HPDE6-E6E7 (cell line): ENCODE measurements around the gene BLTP3A.
A peak's percentile ranks its signal among the peaks of the same experiment; 100 is the strongest.
"Not testable (repeated sequence)": the region's sequence is repeated elsewhere in the genome, so short reads cannot be mapped to it uniquely, and the experiment has no call there.

Experiments
- DNase-seq: peaks from one replicate; pipeline ENCODE4 v3.0.0; 2011; ENCODE audit warnings: missing footprints; ENCODE audit errors: extremely low spot score

Gene BLTP3A

DNA sequence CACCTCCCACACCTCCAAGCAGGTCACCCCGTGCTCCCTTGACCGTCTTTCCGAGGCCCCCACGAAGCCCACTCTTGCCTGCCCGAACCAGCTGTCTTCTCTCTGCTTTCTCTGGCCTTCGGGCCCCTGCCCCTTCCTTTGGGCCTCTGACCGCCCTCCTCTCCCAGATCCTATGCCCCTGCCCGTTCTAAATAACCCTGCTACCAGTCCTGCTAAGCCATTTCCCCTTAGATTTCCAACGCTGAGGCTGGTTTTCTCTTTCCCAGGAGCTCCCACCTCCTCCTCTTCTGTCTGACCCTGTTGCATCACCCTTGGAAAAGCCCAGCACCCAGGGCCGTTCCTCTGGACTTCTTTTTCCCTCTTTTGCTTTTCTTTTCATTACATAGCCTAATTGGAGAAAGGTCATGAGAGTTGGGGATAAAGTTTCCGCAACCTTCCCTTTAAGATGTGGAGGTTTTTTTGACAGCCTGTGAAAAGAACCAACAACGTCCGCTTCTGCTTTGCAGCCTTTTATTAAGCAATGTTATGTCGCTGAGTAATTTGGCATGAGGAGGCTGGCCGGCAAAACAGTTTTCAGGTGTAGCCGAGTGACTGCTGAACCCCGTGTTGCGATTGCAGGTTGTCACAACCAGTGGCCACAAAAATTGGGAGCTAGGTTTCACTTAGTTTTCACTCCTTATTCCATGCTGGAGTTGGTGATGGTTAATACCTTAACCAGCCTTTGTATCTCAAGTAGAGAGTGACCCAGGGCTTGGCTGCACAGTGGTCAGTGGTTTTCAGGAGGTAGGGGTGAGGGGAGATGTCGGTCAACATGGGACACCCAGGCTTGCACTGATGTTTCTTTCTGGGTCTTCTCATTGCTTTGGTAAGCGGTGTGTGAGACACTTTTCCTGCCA lies 970 bp downstream of the BLTP3A start:
- peak; percentile 35 for DNase-seq

DNA sequence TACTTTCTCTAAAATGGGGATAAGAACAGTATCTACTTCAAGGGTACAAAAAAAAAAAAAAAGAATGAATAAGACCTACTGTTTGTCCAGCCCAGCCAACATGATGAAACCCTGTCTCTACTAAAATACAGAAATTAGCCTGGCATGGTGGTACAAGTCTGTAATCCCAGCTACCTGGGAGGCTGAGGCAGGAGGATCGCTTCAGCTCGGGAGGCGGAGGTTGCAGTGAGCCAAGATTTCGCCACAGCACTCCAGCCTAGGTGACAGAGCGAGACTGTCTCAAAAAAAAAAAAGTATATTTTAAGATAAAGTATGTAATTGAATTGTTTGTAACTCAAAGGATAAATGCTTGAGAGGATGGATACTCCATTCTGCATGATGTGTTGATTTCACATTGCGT lies 2.0 kb downstream of the BLTP3A start:
- no peak for DNase-seq

DNA sequence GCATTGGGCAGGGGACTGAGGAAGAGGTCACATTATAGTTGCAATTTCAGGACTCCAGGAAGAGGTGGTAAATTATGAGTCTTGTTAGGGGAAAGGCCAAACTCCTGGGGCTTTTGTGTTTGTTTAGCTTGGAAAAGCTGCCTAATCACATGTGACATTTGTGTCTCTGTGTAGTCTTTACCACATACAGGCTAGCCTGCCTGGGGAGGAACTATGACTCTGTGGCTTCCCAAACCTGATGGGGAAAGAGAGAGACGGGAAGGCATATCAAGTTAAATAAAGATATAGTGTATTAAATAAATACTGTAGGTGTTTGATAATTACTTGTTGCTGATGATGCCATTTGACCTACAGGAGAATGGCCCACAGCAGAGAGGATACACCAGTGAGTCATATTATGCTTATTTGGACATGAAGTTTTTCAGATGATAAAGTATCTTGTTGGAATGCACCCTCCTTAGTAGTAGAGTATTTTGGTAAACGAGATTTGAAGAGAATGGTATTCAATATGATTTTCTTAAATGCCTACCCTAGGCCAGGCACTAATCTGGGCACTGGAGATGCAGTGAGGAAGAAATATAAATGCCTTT lies 4.0 kb downstream of the BLTP3A start:
- no peak for DNase-seq

DNA sequence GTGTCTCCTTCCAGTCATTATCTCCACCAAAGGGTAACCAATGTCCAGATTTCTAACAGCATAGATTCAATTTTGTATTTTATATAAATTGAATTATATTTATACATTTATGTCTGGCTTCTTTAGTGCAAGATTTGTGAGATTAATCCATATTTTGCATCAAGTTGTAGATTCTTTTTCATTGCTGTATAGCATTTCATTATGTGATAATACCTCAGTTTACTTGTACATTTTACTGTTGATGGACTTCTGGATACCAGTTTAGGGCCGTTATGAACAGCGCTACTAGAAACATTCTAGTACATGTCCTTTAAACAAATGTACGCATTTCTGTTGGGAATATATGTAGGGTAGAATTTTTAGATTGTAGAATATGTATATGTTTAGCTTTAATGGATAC lies 6.2 kb downstream of the BLTP3A start:
- DNase-seq = no peak

- DNase-seq = no peak
These were observed 7.7 kb downstream of the BLTP3A start for GRCh38 chr6:34799547-34799946.

DNA sequence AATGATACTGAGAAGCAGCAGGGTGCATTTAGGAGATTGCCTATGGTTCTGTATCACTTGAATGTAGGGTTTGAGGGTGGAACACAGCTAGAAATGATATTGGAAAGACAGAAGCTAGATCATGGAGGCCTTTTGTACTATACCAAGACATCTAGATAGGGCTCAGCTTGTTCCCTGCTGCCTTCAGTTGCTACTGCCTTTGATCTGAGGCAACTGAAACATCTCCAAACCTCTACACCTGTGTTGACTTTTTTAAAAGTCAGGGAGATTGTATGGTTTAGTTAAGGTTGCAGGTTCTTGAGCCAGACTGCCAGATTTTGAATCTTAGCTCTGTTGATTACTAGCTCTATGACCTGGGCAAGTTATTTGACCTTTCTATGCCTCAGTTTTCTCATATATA lies 12.7 kb downstream of the BLTP3A start:
- no peak for DNase-seq

GRCh38 chr6:34805074-34805473 lies 13.2 kb downstream of the BLTP3A start:
- DNase-seq = not testable (repeated sequence)

- peak; percentile 23 for DNase-seq
These were observed 15.0 kb downstream of the BLTP3A start for GRCh38 chr6:34806738-34807453.

DNA sequence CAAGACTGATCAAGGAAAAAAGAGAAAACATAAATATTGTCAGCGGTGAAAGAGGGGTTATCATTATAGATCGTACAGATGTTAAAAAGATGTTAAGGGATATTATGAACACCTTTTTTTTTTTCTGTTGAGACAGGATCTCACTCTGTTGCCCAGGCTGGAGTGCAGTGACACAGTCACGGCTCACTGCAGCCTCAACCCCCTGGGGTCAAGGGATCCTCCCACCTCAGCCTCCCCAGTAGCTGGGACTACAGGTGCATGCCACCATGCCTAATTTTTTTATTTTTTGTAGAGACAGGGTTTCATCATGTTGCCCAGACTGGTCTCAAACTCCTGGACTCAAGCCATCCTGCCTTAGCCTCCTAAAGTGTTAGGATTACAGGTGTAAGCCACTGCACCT lies 16.6 kb downstream of the BLTP3A start:
- not testable (repeated sequence) for DNase-seq

GRCh38 chr6:34809419-34809818 lies 17.5 kb downstream of the BLTP3A start:
- not testable (repeated sequence) for DNase-seq

DNA sequence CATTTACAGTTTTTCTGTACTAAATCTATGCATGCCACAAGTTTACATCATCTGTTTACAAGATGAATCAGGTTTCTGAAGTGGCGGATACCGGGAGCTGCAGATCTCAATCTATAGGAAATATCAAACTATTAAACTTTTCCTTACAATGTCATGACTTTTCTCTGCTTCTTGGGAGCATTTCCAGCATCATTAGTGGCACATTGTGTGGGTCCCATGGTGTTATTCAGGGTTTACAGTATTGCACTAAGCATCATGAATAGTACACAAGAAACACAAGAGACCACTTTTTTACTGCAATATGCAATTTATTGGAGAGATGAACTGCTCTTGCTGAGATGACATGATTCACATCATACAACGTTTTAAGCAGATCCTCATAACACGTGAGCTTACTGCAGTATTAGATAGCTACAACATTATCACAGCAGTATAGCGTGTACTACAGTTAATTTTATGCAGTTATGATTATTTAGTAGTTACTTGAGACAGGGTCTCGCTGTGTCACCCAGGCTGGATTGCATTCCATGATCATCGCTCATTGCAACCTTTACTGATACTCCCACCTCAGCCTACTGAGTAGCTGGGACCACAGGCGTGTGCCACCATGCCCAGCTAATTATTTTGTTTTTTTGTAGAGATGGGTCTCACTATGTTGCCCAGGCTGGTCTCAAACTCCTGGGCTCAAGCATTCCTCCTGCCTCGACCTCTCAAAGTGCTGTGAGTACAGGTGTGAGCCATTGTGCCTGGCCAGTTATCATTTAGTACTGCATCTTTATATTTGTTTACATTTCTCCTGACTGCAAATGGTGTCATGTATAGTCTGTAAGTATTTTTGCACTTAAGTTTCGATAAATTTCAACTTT lies 18.4 kb downstream of the BLTP3A start:
- DNase-seq = no peak

GRCh38 chr6:34810936-34811632 lies 19.2 kb downstream of the BLTP3A start:
- DNase-seq = peak; percentile 31

- no peak for DNase-seq
These were observed 21.3 kb downstream of the BLTP3A start for GRCh38 chr6:34813028-34813713.

DNA sequence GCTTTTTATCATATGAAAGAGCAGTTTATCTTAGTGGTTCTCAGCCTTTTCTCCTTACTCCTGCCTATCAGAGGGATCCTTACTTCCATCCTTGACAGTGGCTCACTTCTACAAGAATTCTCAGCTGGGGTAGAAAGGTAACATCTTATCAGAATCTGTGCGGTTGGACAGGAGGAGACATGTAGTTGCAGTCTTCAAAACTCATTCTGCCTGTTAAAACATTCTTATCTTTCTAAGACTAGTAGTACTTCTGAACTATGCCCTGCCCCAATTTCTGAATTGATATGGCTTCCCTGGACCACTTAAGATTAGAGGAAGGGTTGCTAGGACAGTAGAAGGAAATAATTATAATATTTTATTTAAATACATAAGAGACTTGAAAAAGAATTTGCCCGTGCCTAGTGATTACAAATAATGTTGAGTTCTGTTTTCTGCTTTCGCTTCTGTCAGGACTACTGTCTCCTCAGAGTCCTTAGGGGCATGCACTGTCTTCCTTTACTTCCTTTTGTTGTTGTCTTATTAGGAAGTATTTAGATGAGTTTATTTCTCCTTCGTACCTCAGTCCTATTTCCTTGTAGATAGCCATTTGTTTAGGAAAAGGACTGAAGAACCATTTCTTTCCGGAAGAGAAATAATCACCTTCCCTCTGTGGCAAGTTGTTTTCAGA lies 24.9 kb downstream of the BLTP3A start:
- DNase-seq = no peak

DNA sequence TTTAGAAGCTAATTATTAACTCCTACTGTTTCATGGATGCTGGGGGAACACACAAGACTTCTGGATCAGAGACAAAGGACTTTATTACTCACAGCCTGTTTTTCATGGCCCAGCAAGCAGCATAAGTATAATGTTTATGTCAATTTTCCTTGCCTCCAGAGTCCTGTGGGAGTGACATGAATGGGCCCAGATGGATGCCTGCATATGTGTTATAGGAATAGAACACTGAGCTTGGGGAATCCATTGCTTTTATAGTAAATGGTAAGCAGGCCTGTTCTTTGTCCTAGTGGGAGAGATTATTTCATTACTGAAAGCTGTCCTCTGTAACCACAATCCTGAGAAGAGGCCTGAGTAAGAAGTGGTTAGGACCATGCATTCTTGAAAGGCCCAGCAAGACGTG lies 25.6 kb downstream of the BLTP3A start:
- no peak for DNase-seq

DNA sequence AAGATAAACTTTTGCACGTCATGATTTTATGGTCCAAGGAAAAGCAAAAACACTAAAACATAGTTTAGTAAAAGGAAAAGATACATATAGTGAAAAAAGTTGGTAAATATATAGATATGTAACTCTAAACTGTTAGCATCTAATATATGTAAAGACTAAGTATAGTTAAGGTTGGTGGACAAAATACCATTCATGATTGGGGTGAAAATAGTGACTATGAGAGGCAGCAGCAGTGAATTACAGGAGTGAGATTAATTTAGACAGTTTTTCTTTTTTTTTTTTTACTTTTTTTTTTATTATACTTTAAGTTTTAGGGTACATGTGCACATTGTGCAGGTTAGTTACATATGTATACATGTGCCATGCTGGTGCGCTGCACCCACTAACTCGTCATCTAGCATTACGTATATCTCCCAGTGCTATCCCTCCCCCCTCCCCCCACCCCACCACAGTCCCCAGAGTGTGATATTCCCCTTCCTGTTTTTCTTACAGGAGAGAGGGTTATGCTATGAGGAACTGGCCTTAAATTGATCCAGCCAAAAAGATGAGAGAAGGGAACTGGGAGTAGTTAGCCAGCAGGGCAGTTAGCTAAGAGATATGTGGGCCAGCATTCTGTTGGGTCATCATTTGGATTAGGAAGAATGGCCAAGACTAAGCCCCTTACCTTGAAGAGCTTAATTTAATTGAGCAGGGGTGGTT lies 27.1 kb downstream of the BLTP3A start:
- DNase-seq = not testable (repeated sequence)

DNA sequence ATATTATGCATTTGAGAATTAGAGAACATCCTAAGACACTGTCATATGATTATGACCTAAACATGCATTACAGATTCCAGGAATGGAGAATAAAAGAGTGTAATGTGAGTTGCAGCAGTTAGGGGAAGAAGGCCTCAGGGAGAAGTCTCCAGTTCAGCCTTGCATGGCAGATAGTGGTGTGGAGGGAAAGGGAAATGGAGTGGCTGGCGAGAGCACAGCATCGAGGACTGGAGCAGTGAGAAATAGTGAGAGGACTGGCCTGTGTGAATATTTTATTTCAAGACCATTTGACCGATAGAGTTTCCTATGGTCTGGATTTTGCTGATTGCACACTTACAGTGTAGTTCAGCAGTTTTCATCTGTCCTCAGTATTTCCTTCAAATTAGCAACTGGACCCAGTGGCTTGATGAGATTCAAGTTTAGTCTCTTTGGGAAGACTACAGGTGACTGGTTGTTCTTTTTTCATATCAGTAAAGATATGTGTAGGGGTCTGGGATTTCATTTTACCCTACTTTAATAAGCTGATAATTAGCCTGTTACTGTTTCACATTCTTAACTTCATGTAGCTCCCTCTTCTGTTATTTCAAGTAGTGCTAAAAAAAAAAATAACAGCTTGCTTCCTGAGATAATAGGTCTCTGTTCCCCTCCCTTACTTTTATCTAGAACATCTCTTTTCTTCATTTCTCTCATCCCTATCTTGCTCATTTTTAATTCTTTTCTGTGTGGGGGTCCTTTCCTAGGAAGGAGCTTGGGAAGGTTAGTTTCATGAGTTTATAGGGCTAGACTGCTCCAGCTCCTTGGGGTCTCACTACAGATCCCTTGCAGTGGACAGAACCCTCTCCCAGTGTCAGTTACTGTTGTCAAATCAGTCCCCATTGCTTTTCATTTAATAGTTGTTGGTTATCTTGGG lies 27.9 kb downstream of the BLTP3A start:
- DNase-seq = no peak

DNA sequence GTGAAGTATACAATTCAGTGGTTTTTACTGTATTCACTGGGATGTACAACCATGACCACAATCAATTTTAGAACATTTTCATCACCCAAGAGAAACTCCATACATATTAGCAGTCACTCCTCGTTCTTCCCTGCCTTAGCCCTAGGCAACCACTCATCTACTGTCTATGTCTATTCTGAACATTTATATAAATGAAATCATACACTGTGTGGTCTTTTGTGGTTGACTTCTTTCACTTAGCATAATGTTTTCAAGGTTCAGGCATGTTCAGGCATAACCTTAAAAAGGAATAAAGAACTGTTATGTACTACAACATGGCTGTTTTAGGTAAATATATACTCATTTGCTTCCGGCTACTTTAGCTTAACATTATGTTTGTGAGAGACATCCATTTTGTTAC lies 37.3 kb downstream of the BLTP3A start:
- DNase-seq = no peak
